Measurements from ENCODE around the gene FRMPD4. TPM values are rescaled to one million over a fixed set of nuclear protein-coding genes. Genes with fewer than 3 reads are reported as not detected.

Gene FRMPD4
- total RNA-seq, 1 experiment from 2014 or later: 0.24 TPM

GRCh38 chrX:12197030-12197429 is 58.8 kb downstream of the FRMPD4 start:
- no peak overlapping the region for H3K23ac ChIP-seq (ENCODE audit: insufficient read length, low read depth, low read length)
- H3K18ac ChIP-seq (ENCODE audit: insufficient read length, low read depth, low read length): no peak overlapping the region
- no peak overlapping the region for H3K9ac ChIP-seq (ENCODE audit: extremely low read depth, insufficient read length, low read length)
- H3K79me2 ChIP-seq (ENCODE audit: insufficient read depth, low read length): no peaks in the 10 kb centered on the region
- H3K4me3 Mint-ChIP-seq: no peak overlapping the region
- H3K9me3 Mint-ChIP-seq: peaks cover 52 to 54% of the 10 kb centered on the region in 2 experiments
- no peaks in the 10 kb centered on the region for H4K20me1 ChIP-seq (ENCODE audit: control insufficient read depth, insufficient read depth, insufficient read length)
- no peak overlapping the region for H3T11ph ChIP-seq (ENCODE audit: low read length)
- H2BK5ac ChIP-seq (ENCODE audit: insufficient read length, low read length): no peak overlapping the region
- no peak overlapping the region for H3K4ac ChIP-seq (ENCODE audit: low read depth, low read length)
- no peaks in the 10 kb centered on the region for H3K23me2 ChIP-seq (ENCODE audit: insufficient read length, low read depth, low read length, poor library complexity, severe bottlenecking)
- H3K27ac Mint-ChIP-seq: no peak overlapping the region
- peaks cover 0 to 5% (median 0%) of the 10 kb centered on the region in 3 experiments; a peak in 1 of 7 replicates for H3K36me3 Mint-ChIP-seq (ENCODE audit: insufficient read depth in 1 of 3, low read depth in 3 of 3)
- no CpG with 5 or more reads among the region's 2 CpGs for WGBS (ENCODE audit: extremely low coverage, insufficient read length, low lambda C conversion rate)
- TF ChIP-seq CTCF (conservative IDR thresholded peaks at IDR 0.05): no peak
- no peaks in the 10 kb centered on the region for H3K79me1 ChIP-seq (ENCODE audit: insufficient read depth, low read depth, low read length, poor library complexity, severe bottlenecking)
- H3K4me1 ChIP-seq (ENCODE audit: insufficient read depth, low read length): peaks cover 13% of the 10 kb centered on the region; the same call in 1 of the 2 replicates
- no peak overlapping the region for H3K14ac ChIP-seq (ENCODE audit: insufficient read depth, low read length)
- H3K27me3 Mint-ChIP-seq (ENCODE audit: low read depth): no peaks in the 10 kb centered on the region
- no peak overlapping the region for H3K56ac ChIP-seq (ENCODE audit: insufficient read length, low read depth, low read length)
- no peak overlapping the region for H2AFZ ChIP-seq (ENCODE audit: low read length)
- no peak overlapping the region for H4K8ac ChIP-seq (replicated peaks; ENCODE audit: insufficient read length, low read depth, low read length)
- peaks cover 4% of the 10 kb centered on the region for H3K9me3 ChIP-seq (ENCODE audit: control insufficient read depth, low read depth, low read length)
- H2AK5ac ChIP-seq (ENCODE audit: insufficient read length, low read length): no peak overlapping the region
- no peak overlapping the region for H2BK120ac ChIP-seq (ENCODE audit: low read depth, low read length, poor library complexity, severe bottlenecking)
- no peak overlapping the region for H2BK12ac ChIP-seq (ENCODE audit: insufficient read length, low read depth, low read length)
- H3K4me1 Mint-ChIP-seq: peaks cover 14 to 16% of the 10 kb centered on the region in 2 experiments
- H2BK15ac ChIP-seq (ENCODE audit: low read depth, low read length): no peak overlapping the region
- no peak overlapping the region for H4K5ac ChIP-seq (ENCODE audit: insufficient read length, low read depth, low read length)
- no peaks in the 10 kb centered on the region for H3K27me3 ChIP-seq (ENCODE audit: insufficient read depth, low read length)
- H3K4me2 ChIP-seq (ENCODE audit: insufficient read depth, insufficient read length, low read length): no peak overlapping the region
- no peak overlapping the region for H2BK20ac ChIP-seq (ENCODE audit: low read depth, low read length, poor library complexity, severe bottlenecking)
- no peak for DNase-seq
- no peak overlapping the region for H4K91ac ChIP-seq (ENCODE audit: insufficient read length, low read depth, low read length)
- no peak overlapping the region for H3K27ac ChIP-seq (ENCODE audit: insufficient read length, low read depth, low read length)

All from H9 (cell line).